ENCODE measurements around the gene RBM15B. TPM values are rescaled to one million over a fixed set of nuclear protein-coding genes. Genes with fewer than 3 reads are reported as not detected.

Gene RBM15B
- total RNA-seq, 1 donor from 2014 or later, result 78.8 TPM

DNA sequence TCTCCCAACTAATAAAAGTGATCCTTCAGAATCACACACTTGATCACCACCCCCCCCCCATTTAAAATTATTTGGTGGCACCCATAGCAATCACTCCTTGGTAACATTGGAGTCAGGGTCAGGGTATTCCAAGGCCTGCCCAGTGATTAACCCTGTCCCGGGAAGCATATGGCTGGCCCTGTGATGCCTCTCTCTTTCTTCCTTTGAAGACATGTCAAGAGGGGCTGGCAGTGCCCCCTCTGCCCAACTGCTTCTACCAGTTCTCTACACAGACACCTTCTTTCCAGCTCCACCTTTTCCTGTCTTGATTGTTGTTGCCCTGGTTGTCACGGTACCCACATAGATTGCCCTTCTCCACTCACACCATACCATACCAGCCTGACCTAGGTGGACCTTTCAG lies 36.9 kb upstream of the RBM15B start:
- no peaks in the 10 kb centered on the region for H3K27me3 Mint-ChIP-seq (ENCODE audit: low read depth)
- no peaks in the 10 kb centered on the region for H3K36me3 Mint-ChIP-seq (ENCODE audit: low read depth)

DNA sequence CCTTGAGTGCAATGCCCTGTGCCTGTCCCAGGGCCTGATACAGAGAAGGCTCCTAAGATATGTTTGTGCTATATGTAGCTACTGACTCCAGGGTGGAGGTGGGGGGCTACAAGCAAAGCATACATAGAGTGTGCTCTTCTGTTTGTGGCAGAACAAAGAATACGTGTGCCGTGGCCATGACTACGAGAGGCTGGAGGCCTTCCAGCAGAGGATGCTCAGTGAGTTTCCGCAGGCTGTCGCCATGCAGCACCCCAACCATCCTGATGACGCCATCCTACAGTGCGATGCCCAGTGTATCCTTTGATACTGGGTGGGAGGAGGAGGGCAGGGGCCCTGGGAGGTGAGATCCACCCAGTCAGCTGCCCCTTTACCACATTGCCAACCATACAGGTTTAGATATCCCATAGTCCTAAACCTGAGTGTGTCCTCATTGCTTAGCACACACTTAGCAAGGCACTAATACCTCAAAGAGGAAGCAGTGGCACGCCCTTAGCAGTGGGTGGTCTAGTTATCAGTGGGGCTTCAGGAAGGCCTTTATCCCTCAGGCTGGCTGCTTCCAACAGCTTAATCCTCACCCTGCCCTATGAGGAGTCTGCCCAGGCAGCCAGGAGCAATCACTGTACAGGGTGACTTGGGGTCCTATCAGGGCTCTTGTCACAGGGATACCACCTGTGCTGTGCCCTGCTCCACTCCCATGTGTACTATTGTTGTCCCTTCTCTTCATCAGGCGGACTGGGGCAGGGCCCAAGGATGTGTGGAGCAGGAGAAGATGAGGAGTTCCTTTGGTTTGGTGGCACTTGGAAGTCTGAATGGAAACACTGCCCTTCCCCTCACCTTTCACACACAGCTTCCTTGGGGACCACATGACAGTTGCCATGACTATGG lies 36.1 kb upstream of the RBM15B start:
- Mint-ChIP-seq H3K9me3 (no peaks in the 10 kb centered on the region), H3K27me3 (ENCODE audit: low read depth) (no peaks in the 10 kb centered on the region), H3K27ac (ENCODE audit: unreplicated experiment) (no peak overlapping the region), H3K36me3 (ENCODE audit: low read depth) (no peaks in the 10 kb centered on the region), H3K4me1 (no peaks in the 10 kb centered on the region), H3K4me3 (no peak overlapping the region)
- DNase-seq (ENCODE audit: low read depth, low spot score), result no peak
- TF ChIP-seq, protein P1, sequence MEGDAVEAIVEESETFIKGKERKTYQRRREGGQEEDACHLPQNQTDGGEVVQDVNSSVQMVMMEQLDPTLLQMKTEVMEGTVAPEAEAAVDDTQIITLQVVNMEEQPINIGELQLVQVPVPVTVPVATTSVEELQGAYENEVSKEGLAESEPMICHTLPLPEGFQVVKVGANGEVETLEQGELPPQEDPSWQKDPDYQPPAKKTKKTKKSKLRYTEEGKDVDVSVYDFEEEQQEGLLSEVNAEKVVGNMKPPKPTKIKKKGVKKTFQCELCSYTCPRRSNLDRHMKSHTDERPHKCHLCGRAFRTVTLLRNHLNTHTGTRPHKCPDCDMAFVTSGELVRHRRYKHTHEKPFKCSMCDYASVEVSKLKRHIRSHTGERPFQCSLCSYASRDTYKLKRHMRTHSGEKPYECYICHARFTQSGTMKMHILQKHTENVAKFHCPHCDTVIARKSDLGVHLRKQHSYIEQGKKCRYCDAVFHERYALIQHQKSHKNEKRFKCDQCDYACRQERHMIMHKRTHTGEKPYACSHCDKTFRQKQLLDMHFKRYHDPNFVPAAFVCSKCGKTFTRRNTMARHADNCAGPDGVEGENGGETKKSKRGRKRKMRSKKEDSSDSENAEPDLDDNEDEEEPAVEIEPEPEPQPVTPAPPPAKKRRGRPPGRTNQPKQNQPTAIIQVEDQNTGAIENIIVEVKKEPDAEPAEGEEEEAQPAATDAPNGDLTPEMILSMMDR (conservative IDR thresholded peaks at IDR 0.05), result no peak

More for the DNA sequence above, 36.9 kb upstream of the RBM15B start:
- Mint-ChIP-seq H3K9me3 (peaks cover 5% of the 10 kb centered on the region), H3K4me3 (no peak overlapping the region), H3K27ac (ENCODE audit: unreplicated experiment) (no peak overlapping the region), H3K4me1 (no peaks in the 10 kb centered on the region)
- TF ChIP-seq, protein P1 (conservative IDR thresholded peaks at IDR 0.05), result no peak
- no peak for DNase-seq (ENCODE audit: low read depth, low spot score)

DNA sequence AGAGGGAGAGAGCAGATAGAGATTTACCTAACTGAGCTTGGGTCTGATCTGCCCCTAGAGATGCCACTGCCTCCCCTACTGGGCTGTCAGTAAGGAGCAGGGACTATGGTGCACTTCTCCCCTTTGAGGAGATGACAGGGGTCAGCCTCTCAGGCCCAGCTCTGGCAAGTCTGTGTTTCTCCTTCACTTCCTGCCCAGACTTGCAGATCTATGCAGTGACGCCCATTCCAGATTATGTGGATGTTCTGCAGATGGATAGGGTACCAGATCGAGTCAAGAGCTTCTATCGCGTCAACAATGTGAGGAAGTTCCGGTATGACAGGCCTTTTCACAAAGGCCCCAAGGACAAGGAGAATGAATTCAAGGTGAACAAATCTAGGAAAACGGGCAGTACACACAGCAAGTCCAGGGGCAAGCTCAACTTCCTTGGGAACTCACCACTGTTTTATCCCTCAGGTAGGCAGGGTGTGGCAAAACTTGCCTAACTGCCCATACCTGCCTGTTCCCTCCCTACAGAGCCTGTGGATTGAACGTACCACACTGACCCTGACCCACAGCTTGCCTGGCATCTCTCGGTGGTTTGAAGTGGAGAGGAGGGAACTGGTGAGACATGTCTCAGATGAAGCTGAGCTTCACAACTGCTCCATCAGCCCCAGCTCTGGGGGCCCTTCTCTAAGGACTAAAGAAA lies 35.0 kb upstream of the RBM15B start:
- H3K4me3 Mint-ChIP-seq, result no peak overlapping the region
- no peaks in the 10 kb centered on the region for H3K9me3 Mint-ChIP-seq
- H3K27me3 Mint-ChIP-seq (ENCODE audit: low read depth), result no peaks in the 10 kb centered on the region
- H3K36me3 Mint-ChIP-seq (ENCODE audit: low read depth), result no peaks in the 10 kb centered on the region
- DNase-seq (ENCODE audit: low read depth, low spot score), result no peak
- TF ChIP-seq, protein P1 (conservative IDR thresholded peaks at IDR 0.05), result no peak
- H3K27ac Mint-ChIP-seq (ENCODE audit: unreplicated experiment), result peak overlapping the region; percentile 70
- H3K4me1 Mint-ChIP-seq, result no peaks in the 10 kb centered on the region

DNA sequence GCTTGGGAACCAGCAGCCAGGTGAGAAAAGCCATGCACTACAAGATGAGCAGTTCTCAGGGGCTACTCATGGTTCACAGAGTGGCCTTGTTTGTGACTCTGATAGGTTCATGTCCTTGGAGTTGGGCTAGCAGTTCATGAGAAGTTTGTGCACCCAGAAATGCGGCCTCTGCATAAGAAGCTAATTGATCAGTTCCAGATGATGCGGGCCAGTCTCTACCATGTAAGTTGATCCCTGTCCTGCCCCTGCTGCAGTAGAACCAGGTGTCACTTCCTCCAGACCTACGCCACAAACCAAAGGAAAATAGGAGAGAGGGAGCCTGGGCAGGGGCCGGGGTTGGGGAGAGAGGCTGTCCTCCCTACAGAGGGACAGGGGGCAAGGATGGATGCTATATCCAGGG lies 33.2 kb upstream of the RBM15B start:
- H3K27me3 Mint-ChIP-seq (ENCODE audit: low read depth), result no peaks in the 10 kb centered on the region
- no peaks in the 10 kb centered on the region for H3K4me1 Mint-ChIP-seq
- peaks cover 2% of the 10 kb centered on the region for H3K36me3 Mint-ChIP-seq (ENCODE audit: low read depth)
- no peak overlapping the region for H3K27ac Mint-ChIP-seq (ENCODE audit: unreplicated experiment)
- TF ChIP-seq, protein P1 (conservative IDR thresholded peaks at IDR 0.05), result no peak
- no peak overlapping the region for H3K4me3 Mint-ChIP-seq
- no peaks in the 10 kb centered on the region for H3K9me3 Mint-ChIP-seq
- DNase-seq (ENCODE audit: low read depth, low spot score), result no peak

DNA sequence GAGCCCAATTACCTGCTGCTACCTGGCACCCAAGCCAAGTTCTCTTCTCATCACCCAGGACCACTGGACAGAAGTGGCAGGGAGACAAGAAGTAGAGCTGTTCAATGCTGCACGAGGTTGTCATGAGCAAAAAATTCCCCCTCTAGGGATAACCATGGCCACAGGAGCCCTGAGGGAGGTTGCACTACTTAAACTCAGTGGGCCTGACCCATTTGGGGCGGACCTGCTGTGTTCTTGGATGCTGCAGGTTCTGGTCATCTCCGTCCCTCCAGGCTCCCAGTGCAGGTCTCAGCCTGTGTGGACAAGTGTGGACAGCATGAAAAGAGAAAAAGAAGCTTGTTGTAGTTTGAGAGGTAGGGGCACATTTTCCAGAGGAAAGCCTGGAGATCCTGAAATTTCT lies 32.1 kb upstream of the RBM15B start:
- H3K4me3 Mint-ChIP-seq, result no peak overlapping the region
- no peak overlapping the region for H3K27ac Mint-ChIP-seq (ENCODE audit: unreplicated experiment)
- no peaks in the 10 kb centered on the region for H3K9me3 Mint-ChIP-seq
- DNase-seq (ENCODE audit: low read depth, low spot score), result no peak
- H3K4me1 Mint-ChIP-seq, result no peaks in the 10 kb centered on the region
- H3K27me3 Mint-ChIP-seq (ENCODE audit: low read depth), result no peaks in the 10 kb centered on the region
- TF ChIP-seq, protein P1 (conservative IDR thresholded peaks at IDR 0.05), result no peak
- H3K36me3 Mint-ChIP-seq (ENCODE audit: low read depth), result peaks cover 7% of the 10 kb centered on the region
